Activated gamma-delta T cell treated with anti-CD3 and anti-CD28 coated beads, Interleukin-2, amount 50 U/mL, for 16 hours (primary cell): Measurements from ENCODE around the gene NEUROD6.

Source experiments
- DNase-seq: peaks from one replicate; pipeline ENCODE4 v3.0.0-alpha.2; 2020; ENCODE audit warnings: low read depth

NEUROD6 gene

DNA sequence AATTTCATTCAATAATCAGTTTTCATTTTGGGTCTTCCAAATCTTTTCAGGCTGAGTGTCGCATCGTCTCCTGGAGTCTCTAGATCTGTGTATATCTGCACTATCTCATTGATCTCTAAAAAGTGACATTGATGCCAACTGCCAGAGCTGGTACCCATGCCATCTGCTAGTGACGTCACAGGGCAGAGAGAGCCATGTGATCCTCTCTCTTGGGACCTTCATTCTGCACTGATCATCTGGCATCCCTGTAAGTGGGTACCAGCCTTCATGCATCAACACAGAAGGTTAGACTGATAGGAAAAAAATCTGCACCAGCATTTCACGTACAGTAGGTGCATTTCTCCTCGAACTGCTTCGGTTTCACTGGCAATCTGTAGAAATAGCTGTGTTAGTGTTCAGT, at the start of gene NEUROD6:
NEUROD6 (minus strand) TSS at position 124 of the 400 bp plus-strand sequence. CDS start 1,458 bp downstream, outside the sequence.
- DNase-seq = no peak

DNA sequence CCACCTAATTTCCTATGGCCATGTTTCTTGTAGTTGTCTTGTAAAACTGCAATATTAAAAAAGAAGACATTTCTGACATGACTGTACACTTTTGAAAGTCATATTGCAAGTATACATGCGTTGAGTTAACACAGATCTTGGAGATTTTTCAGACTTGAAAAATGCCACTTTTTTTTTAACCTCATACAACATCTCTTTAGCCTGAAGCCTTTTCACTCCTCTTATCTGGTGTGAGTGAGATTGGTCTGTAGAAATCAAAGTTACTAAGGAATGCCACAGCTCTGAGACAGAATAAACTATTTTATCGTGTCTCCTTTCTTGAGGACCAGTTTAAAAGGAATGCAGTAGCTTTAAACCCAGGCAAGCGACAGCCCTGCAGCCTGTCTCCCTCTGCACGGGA, 43.9 kb upstream of the NEUROD6 start:
- no peak for DNase-seq

DNA sequence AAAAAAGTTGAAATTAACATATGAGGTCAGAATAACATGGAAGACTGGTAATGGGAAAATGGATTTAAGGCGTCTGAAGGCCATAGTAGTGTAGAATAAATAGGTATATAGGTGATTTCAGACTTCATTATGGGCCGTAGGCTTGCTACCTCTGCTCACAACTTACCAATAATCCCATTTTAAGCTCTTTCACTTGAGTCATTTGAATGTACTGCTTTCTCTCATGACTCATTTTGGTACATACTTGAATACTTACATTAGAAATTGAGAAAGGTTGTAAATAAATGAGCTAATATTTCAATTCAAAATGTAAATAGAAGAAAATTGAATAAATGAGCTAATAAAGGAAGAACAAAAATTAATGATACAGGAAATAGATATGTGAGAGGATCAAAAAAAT, 42.2 kb upstream of the NEUROD6 start:
- no peak for DNase-seq

- DNase-seq = no peak
These were observed 33.1 kb upstream of the NEUROD6 start for GRCh38 chr7:31373337-31374289.

DNA sequence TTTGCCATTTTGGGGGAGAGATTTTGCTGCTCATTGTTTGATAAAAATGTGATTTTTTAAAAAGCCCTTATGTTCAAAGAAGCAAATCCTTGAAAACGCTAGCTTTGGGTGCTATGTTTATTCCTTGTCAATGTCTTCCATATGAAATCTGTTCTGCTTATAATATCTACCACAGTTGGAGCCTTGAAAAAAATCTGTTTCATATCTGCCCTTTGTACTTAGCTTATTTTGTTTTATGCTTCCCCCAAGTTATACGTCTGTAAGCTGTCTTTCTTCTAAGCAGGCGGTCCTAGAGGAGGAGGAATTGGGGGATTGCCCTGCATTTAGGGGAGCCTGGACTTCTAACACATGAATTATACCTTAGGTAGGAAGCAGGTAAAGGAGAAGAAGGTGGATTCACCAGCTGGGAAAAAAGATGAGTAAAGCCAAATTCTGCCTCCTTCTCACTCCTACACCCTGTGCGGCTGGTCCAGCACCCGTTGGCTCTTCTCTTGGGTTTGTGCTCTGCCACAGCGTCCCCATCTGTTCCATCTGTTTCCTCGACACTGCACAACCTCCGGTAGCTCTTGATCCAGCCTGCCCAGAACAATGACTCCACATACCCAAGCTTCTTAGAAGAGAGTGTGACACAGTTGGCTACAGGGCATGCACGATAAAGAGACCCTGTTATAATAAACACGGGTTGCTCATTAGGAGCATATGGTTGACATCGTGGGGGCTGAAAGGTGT, 31.9 kb upstream of the NEUROD6 start:
- DNase-seq = no peak

GRCh38 chr7:31371621-31372020, 31.1 kb upstream of the NEUROD6 start:
- DNase-seq = no peak

GRCh38 chr7:31370609-31371008, 30.1 kb upstream of the NEUROD6 start:
- no peak for DNase-seq

GRCh38 chr7:31368620-31369019, 28.1 kb upstream of the NEUROD6 start:
- no peak for DNase-seq

DNA sequence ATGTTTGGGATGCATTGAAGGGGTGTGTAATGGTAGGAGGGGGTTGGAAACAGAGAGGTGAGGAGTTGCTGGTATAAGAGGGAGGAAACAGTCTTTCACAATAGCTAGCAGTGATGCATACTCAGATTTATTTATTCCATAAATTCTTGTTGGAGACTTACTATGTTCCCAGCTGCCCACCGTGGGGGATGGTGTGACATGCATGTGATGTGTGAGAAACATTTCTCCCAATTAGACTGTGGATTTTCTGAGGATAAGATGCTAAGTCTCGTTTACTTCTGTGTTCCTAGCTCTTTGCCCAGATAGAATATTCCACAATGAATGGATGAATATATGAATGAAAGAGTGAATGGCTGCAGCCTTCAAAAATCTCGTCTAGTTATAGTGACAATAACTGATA, 23.0 kb upstream of the NEUROD6 start:
- DNase-seq = no peak

GRCh38 chr7:31363051-31363450, 22.5 kb upstream of the NEUROD6 start:
- no peak for DNase-seq

GRCh38 chr7:31362401-31362800, 21.9 kb upstream of the NEUROD6 start:
- no peak for DNase-seq

DNA sequence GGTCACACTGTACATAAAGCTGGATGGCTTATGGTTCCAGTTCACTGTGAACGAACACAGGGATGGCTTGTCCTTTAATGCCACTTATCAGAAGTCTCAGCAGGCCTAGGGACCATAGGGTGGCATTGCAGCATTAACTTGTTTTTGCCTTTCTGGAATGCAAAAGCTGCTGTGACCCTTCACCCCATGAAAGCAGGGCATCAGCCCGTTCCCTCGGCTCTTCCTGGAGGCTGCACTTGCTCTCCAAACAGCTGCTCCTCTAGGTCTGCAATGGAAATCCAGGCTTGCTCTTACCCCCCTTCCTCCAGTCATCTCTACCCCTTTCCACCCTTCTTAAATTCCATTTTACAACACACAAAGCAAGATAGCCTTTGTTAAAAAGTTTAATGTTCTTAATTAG, 17.9 kb upstream of the NEUROD6 start:
- DNase-seq = no peak

GRCh38 chr7:31345421-31345820, 4.9 kb upstream of the NEUROD6 start:
- no peak for DNase-seq

GRCh38 chr7:31343516-31344305, 3.2 kb upstream of the NEUROD6 start:
- DNase-seq = no peak

- DNase-seq = no peak
These were observed 615 bp upstream of the NEUROD6 start for GRCh38 chr7:31341141-31341540.

GRCh38 chr7:31340051-31340450, 475 bp downstream of the NEUROD6 start:
- no peak for DNase-seq

GRCh38 chr7:31338706-31339105, 1.8 kb downstream of the NEUROD6 start:
- no peak for DNase-seq

GRCh38 chr7:31337002-31337565, 3.4 kb downstream of the NEUROD6 start:
- DNase-seq = no peak

DNA sequence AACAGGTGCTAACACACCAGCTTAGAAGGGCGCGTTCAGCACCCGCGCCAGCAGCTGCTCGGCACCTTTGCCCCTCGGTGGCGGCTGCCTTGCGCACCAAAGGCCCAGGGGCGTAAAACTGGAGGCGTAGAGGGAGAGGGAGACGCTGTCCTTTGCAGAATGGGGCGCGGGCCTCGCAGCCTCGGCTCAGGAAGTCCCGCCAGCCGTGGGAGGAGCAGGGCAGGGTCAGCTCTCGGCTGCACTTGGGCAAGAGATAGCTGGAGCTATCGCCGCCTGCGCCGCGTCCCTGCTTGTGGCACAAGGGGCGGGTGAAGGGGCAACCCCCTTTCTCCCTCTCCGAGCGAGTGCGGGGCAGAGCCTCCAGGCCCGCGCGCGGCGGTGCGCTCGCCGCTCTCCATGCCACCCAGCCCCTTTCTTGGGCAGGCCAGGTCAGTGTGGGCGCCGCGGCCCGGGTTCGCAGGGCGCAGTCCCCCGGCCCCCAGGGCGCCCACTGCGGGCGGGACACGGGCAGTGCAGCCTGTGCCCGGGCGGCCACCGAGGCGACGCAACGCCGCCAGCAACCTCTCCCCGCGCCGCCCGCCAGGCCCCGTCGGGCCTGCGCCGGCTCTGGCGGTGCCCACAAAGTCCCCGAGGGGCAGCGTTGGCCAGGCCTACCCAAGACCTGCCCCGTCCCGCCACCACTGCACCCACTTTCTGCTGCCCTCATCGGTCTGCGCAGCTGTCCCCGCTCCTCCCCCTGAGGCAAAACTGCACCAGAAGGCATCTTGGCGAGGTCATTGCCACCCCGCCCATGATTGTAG, 4.1 kb downstream of the NEUROD6 start:
- no peak for DNase-seq

DNA sequence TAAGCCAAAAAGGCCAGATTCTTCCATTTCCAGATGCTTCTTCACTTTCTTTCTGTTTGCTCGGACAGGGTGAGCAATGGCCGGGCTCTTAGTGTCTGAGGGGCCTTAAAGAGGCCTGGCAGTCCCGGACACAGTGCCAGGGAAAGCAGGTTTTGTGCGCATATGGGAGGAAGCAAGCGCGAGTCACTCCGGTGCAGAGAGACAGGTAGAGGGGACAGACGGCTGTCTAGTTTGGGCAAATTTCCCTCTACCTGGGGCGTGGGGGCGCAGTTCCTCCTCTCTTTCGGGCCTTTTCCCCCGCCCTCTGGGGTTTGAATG, 4.7 kb downstream of the NEUROD6 start:
- no peak for DNase-seq

DNA sequence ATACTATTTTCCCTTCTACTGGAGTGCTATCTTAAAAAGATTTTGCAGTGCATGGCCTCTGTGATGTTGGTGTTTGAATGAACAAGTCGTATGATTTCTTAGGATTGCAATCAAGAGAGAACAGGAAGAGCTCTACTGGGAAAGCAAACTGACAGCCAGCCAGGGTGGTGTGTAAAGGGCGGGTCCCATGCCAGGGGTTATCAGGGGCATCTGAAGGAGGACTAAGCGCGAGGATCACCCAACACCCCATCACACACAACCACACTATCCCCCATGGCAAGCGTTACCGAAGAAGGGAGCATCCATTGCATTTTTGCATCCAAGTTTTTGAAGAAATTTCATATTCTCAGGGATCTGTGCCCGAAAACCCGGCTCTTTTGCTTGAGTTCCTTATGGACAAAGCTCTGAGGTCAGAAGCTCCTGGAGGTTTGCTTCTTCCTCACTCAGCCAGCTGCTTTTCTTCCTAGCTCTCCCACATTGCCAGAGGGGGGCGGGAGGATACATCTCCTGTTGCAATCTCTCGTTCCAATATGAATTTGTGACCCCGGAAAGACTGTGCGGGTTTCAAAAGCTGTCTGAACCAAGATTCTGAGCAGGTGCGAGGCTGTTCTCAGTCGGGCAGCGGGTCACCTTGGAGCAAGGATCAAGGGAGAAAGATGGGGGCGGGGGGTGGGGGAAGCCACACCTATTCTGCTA, 5.2 kb downstream of the NEUROD6 start:
- no peak for DNase-seq
